GM19351 (cell line): ENCODE data around the gene COL1A1.

Experiments
- ATAC-seq: cut with Tn5 transposase; IDR thresholded peaks from one replicate; pipeline ENCODE4 v1.9.1; 2021; ENCODE audit warnings: mild to moderate bottlenecking, moderate library complexity; ENCODE audit not compliant: unreplicated experiment

COL1A1 gene

GRCh38 chr17:50161023-50161910 is 40.2 kb downstream of the COL1A1 start:
- peak; percentile 86 for ATAC-seq

- no peak for ATAC-seq
These were observed 43.5 kb downstream of the COL1A1 start for GRCh38 chr17:50157891-50158290.

- ATAC-seq = no peak
These were observed 46.2 kb downstream of the COL1A1 start for GRCh38 chr17:50155115-50155819.

- ATAC-seq = peak; percentile 44
These were observed 46.8 kb downstream of the COL1A1 start for GRCh38 chr17:50154604-50155003.

- no peak for ATAC-seq
These were observed 47.5 kb downstream of the COL1A1 start for GRCh38 chr17:50153650-50154575.

GRCh38 chr17:50152736-50153135 is 48.7 kb downstream of the COL1A1 start:
- no peak for ATAC-seq

GRCh38 chr17:50151937-50152547 is 49.4 kb downstream of the COL1A1 start:
- ATAC-seq = no peak

GRCh38 chr17:50151041-50151936 is 50.1 kb downstream of the COL1A1 start:
- peak; percentile 46 for ATAC-seq

GRCh38 chr17:50150354-50151040 is 50.9 kb downstream of the COL1A1 start, which contains the start of gene PPP1R9B:
Gene PPP1R9B (minus strand): TSS chr17:50150677. CDS start chr17:50150513, 164 bp downstream.
- ATAC-seq = no peak

GRCh38 chr17:50149417-50150353 is 51.7 kb downstream of the COL1A1 start:
- ATAC-seq = no peak

GRCh38 chr17:50149091-50149416 is 52.4 kb downstream of the COL1A1 start:
- no peak for ATAC-seq

GRCh38 chr17:50148226-50149090 is 53.0 kb downstream of the COL1A1 start:
- peak; percentile 31 for ATAC-seq

GRCh38 chr17:50147841-50148225 is 53.6 kb downstream of the COL1A1 start:
- no peak for ATAC-seq

GRCh38 chr17:50146927-50147665 is 54.3 kb downstream of the COL1A1 start:
- ATAC-seq = no peak

GRCh38 chr17:50146230-50146926 is 55.1 kb downstream of the COL1A1 start:
- no peak for ATAC-seq
